GM18499 (cell line): Measurements from ENCODE around the gene DPYSL4.
"Not testable (repeated sequence)": the region's sequence is repeated elsewhere in the genome, so short reads cannot be mapped to it uniquely, and the experiment has no call there.

Experiments
- ATAC-seq: cut with Tn5 transposase; IDR thresholded peaks from one replicate; pipeline ENCODE4 v1.9.1; 2021; ENCODE audit warnings: moderate number of reproducible peaks; ENCODE audit not compliant: insufficient read depth, unreplicated experiment

DPYSL4 gene

GRCh38 chr10:132204078-132204780, 17.5 kb downstream of the DPYSL4 start:
- ATAC-seq: no peak

DNA sequence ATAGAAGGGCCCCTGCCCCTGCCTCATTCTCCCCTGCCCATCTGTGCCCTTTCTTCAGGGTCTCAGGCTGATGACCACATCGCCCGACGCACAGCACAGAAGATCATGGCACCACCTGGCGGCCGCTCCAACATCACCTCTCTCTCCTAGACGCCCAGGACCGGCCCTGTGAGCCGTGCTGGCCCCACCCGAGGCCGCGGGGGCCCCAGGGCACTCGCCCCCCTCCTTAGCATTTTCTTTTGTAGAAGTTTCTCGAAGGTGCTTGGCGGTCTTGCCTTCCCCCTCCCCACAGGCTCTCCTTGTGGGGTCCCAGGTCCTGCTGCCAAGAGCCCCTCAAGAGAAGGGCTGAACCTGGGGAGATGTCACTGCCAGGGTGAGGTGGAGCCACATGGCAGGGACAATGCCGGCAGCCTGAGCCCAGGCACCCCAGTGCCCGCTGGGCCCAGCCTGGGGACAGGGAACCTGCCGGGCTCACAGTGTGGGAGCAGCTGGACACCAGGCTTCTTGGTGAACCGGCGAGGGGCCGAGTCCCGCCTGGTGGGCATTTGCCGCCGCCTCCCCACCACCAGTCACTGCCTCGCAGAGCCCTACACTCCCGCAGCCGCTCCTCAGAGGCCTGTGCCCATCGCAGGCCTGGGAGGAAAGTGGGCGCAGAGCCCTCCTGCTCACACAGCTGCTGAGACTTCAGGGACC, 18.2 kb downstream of the DPYSL4 start:
- ATAC-seq: no peak

DNA sequence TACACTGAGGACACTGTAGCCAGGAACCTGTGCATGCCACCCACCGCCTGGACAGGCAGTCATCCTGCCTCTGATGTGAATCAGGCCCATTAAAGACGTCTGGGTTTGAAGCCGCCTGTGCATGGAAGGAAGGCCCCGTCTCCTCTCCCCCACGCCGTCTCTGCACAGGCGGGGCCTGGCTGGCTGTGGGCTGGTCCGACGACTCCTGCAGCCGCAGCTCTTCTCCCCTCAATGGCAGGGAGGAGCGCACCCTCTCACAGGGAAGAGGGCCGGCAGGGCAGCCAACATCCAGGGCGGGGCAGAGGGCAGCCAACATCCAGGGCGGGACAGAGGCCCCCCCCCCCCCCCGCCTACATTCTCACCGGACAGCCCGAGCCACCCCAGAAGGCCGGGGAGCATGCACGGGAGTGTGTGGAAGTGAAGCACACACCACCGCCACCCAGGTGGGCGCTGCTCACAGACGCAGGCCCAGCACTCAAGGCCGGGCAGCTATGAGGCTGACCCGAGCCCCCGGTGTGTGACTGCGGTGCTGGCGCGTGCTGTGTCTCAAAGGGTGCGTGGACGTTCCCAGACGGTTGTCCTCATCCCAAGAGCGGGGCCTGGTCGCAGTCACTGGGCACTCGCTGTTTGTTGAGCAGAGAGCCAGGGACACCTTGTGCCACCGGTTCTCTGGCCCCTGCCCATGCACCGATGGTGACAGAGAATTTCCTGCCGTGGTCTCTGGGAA, 19.1 kb downstream of the DPYSL4 start:
- ATAC-seq: no peak

GRCh38 chr10:132206377-132206745, 19.6 kb downstream of the DPYSL4 start:
- ATAC-seq: no peak

DNA sequence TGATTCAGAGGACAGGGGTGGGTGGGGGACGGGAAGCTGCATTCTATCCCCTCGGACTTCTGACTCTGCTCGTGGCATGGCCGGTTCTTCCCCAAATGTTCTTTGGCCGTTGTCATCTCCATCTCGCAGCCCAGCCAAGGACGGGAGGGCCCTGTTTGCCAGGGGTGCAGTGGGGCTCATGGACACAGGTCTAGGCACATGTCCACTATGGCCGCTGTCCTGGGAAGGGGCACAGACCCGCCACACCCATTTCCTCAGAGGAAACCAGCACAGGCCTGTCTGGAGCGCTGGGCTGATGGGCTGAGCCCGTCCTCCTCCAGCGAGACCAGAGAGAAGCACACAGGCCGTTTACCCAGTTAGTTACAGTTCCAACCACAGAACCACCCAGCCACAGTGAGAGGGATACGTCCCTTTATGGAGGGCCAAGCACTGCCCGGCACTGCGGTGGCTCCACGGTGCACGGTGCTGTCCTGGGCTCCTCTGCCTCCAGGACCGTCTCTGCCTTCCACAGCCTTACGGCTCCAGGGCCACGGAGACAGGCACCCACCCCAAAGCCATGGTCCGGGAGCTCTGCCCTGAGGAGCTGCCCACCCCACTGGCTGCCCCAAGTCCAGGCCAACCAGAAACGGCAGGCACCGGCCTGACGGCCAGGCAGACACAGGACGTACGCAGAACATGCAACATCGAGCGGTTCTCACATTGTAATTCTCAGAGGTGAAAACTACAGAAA, 20.2 kb downstream of the DPYSL4 start:
- ATAC-seq: no peak

- no peak for ATAC-seq
Measured at GRCh38 chr10:132207536-132208461, 21.1 kb downstream of the DPYSL4 start.

DNA sequence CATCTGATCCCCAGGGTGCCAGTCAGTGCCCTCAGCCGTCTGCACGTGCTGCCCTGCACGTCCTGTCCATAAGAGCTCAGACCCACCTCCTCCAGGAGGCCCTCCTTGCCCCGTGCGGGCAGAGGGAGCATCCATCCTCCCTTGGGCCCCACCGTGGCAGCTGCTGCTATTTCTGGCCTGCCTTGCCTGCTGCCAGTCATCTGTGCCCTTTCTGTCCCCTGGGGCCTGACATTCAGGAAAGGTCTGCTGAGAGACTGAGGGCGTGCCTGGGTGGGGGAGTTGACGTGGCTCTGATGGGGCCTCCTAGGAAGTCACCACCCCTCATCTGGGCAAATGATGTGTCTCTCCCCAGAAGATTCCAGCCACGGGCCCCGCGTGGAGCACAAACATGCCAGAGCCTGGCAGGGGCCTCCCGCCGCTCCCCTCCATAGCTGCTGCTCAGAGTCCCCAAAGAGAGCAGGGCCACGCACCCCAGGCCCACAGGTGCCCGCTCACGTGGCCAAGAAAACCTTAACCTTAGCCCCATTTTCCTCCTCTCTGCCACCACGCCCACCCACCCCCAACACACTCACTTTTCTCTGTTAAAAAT, 21.8 kb downstream of the DPYSL4 start:
- ATAC-seq: no peak

GRCh38 chr10:132209130-132209529, 22.4 kb downstream of the DPYSL4 start:
- no peak for ATAC-seq

- ATAC-seq: no peak
Measured at GRCh38 chr10:132209978-132210530, 23.3 kb downstream of the DPYSL4 start.

GRCh38 chr10:132210766-132211165, 24.0 kb downstream of the DPYSL4 start:
- no peak for ATAC-seq

GRCh38 chr10:132211246-132211645, 24.5 kb downstream of the DPYSL4 start:
- no peak for ATAC-seq

GRCh38 chr10:132212816-132213215, 26.1 kb downstream of the DPYSL4 start:
- no peak for ATAC-seq

GRCh38 chr10:132213917-132214316, 27.2 kb downstream of the DPYSL4 start:
- no peak for ATAC-seq

GRCh38 chr10:132216441-132216840, 29.7 kb downstream of the DPYSL4 start:
- ATAC-seq: not testable (repeated sequence)

- no peak for ATAC-seq
Measured at GRCh38 chr10:132219486-132219885, 32.7 kb downstream of the DPYSL4 start.

DNA sequence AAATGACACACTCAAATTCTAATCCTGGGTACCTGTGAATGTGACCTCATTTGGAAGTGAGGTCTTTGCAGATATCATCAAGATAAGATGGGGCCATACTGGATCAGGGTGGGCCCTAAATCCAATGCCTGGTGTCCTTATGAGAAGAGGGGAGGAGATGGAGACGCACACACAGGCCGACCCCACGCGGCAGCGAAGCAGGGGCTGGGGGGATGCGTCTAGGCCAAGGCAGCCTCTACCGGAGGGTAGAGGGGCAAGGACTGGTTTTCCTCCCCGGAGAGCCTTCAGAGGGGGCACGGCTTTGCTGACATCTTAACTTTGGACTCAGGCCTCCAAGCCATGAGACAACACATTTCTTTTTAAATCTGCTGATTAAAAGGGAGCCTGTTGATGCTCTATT, 33.3 kb downstream of the DPYSL4 start:
- ATAC-seq: no peak

- ATAC-seq: not testable (repeated sequence)
Measured at GRCh38 chr10:132220996-132221395, 34.2 kb downstream of the DPYSL4 start.

DNA sequence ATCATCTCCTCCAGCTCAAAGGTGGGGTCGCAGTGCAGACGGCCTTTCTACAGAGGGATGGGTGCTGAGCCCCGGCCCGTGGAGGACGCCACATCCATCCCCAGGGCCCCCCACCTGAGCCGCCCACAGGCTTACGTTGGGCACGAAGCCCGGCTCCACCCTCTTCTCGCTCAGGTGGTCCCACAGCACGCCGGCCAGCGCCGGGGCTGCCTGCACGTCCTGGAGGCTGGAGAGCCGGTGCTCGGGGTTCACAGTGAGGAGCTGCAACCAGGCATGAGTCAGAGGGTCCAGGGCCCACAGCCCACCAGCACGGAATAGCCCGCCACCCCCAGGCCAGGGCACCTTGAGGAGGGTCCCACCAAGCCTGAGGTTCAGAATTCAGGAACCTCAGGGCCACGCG, 36.0 kb downstream of the DPYSL4 start:
- ATAC-seq: no peak

GRCh38 chr10:132223156-132223590, 36.4 kb downstream of the DPYSL4 start:
- no peak for ATAC-seq
